Measurements from ENCODE around the gene MYL4. TPM values are rescaled to one million over a fixed set of nuclear protein-coding genes. Genes with fewer than 3 reads are reported as not detected.
A peak's percentile ranks its signal among the peaks of the same experiment; 100 is the strongest.

MYL4 gene
- total RNA-seq, 3 donors from 2014 or later (not counting 1 experiment from before 2014, with no cell fraction given) = 0.33 TPM; not detected in 2

DNA sequence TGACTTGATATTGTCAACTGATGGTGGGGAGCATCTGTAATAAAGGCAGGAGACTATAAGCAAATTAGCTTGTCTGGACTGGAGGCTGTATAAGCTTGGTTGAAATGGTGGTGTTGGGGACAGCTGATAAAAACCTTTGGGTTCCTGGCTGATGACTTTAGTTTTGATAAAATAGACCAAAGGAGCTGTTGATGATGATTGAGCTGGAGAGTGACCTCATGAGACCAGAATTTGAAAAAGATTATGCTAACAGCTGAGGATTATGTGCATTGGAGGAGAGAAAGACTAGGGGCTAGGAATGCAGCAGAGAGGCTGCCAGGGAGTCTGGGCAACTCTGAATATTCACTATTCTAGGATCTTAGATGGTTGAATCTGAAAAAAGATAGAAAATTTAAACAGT is 11.3 kb upstream of the MYL4 start:
- Mint-ChIP-seq H3K4me3 (no peak overlapping the region), H3K27me3 (ENCODE audit: low read depth in 2 of 2) (peaks cover 0 to 2% of the 10 kb centered on the region in 2 donors), H3K36me3 (no peaks in the 10 kb centered on the region), H3K9me3 (no peaks in the 10 kb centered on the region), H3K27ac (no peak overlapping the region), H3K4me1 (peaks cover 10 to 16% of the 10 kb centered on the region in 2 donors)
- DNase-seq (no peak), ATAC-seq (no peak)
- Histone ChIP-seq H3K36me3 (ENCODE audit: control insufficient read depth, insufficient read depth, low read length) (no peaks in the 10 kb centered on the region), H3K9me3 (ENCODE audit: control insufficient read depth, insufficient read depth, low read length) (no peaks in the 10 kb centered on the region), H3K27ac (ENCODE audit: low read length) (no peak overlapping the region), H3K27me3 (ENCODE audit: control insufficient read depth, insufficient read depth, low read length) (no peaks in the 10 kb centered on the region), H3K4me1 (ENCODE audit: control insufficient read depth, insufficient read depth, low read length) (peaks cover 18% of the 10 kb centered on the region), H3K4me3 (ENCODE audit: low read length) (no peak overlapping the region)
- intact Hi-C loops (cut with micrococcal nuclease) = no loop called here
- TF ChIP-seq, protein P1, sequence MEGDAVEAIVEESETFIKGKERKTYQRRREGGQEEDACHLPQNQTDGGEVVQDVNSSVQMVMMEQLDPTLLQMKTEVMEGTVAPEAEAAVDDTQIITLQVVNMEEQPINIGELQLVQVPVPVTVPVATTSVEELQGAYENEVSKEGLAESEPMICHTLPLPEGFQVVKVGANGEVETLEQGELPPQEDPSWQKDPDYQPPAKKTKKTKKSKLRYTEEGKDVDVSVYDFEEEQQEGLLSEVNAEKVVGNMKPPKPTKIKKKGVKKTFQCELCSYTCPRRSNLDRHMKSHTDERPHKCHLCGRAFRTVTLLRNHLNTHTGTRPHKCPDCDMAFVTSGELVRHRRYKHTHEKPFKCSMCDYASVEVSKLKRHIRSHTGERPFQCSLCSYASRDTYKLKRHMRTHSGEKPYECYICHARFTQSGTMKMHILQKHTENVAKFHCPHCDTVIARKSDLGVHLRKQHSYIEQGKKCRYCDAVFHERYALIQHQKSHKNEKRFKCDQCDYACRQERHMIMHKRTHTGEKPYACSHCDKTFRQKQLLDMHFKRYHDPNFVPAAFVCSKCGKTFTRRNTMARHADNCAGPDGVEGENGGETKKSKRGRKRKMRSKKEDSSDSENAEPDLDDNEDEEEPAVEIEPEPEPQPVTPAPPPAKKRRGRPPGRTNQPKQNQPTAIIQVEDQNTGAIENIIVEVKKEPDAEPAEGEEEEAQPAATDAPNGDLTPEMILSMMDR (IDR thresholded peaks at IDR 0.05) = no peak

DNA sequence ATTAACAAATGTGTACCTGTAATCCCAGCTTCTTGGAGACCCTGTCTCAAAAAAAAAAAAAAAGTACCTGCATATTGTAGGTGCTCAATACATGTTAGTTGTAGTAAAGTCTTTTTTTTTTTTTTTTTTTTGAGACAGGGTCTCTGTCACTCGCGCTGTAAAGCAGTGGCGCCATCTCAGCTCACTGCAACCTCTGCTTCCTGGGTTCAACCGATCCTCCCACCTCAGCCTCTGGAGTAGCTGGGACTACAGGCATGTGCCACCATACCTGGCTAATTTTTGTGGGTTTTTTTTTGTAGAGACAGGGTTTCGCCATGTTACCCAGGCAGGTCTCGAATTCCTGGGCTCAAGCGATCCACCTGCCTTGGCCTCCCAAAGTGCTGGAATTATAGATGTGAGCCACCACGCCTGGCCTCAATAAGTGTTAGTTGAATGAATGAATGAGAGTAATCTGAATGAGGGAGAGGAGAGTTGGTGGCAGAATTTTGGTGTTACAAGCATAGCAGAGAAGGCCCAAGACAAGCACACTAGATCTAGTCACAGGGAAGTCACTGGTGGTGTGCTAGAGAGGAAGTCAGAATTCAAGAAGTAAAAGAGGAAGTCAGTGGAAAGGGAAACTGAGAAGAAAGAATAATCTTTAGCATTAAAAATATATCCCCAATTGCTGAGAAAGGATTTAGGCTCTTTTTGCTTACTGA is 9.4 kb upstream of the MYL4 start:
- Histone ChIP-seq H3K4me3 (ENCODE audit: low read length) (no peak overlapping the region), H3K27ac (ENCODE audit: low read length) (peak overlapping the region; percentile 71), H3K36me3 (ENCODE audit: control insufficient read depth, insufficient read depth, low read length) (no peaks in the 10 kb centered on the region), H3K9me3 (ENCODE audit: control insufficient read depth, insufficient read depth, low read length) (no peaks in the 10 kb centered on the region), H3K4me1 (ENCODE audit: control insufficient read depth, insufficient read depth, low read length) (peaks cover 25% of the 10 kb centered on the region), H3K27me3 (ENCODE audit: control insufficient read depth, insufficient read depth, low read length) (no peaks in the 10 kb centered on the region)
- H3K27me3 Mint-ChIP-seq (ENCODE audit: low read depth in 2 of 2) = peaks cover 0 to 2% of the 10 kb centered on the region in 2 donors
- ATAC-seq (no peak), DNase-seq (peak in 1 of 2 donors; percentile 26)
- TF ChIP-seq, protein P1 (IDR thresholded peaks at IDR 0.05) = no peak
- H3K4me1 Mint-ChIP-seq = peaks cover 14 to 17% of the 10 kb centered on the region in 2 donors
- H3K4me3 Mint-ChIP-seq = no peak overlapping the region
- 93% methylated on average over 8 of the region's 8 CpGs for WGBS (ENCODE audit: insufficient coverage)
- intact Hi-C loops (cut with micrococcal nuclease) = no loop called here
- H3K36me3 Mint-ChIP-seq = no peaks in the 10 kb centered on the region
- no peak overlapping the region for H3K27ac Mint-ChIP-seq
- no peaks in the 10 kb centered on the region for H3K9me3 Mint-ChIP-seq

DNA sequence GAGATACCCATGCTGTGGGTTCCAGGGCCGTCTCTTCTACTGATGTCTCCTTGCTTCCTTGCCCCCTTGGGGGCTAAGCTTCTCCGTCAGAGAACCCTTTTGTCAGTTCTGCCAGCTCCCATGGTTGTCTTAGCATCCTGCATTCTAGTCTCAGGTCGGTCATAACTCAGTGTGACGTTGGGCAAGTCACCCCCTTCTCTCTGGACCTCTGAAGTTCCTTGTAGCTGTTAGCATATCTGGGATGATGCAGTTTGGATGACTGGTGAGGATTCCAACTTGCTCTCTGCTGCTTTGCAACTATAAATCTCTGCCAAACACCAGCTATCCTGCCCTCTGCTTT is 8.9 kb upstream of the MYL4 start:
- Histone ChIP-seq H3K4me3 (ENCODE audit: low read length) (no peak overlapping the region), H3K4me1 (ENCODE audit: control insufficient read depth, insufficient read depth, low read length) (peaks cover 30% of the 10 kb centered on the region), H3K27me3 (ENCODE audit: control insufficient read depth, insufficient read depth, low read length) (no peaks in the 10 kb centered on the region), H3K27ac (ENCODE audit: low read length) (peak overlapping the region; percentile 71), H3K36me3 (ENCODE audit: control insufficient read depth, insufficient read depth, low read length) (no peaks in the 10 kb centered on the region), H3K9me3 (ENCODE audit: control insufficient read depth, insufficient read depth, low read length) (no peaks in the 10 kb centered on the region)
- ATAC-seq (no peak), DNase-seq (no peak)
- TF ChIP-seq, protein P1 (IDR thresholded peaks at IDR 0.05) = no peak
- WGBS (ENCODE audit: insufficient coverage) = 31% methylated on average over 4 of the region's 4 CpGs
- Mint-ChIP-seq H3K27me3 (ENCODE audit: low read depth in 2 of 2) (peaks cover 0 to 2% of the 10 kb centered on the region in 2 donors), H3K9me3 (no peaks in the 10 kb centered on the region), H3K4me1 (peaks cover 20 to 22% of the 10 kb centered on the region in 2 donors), H3K27ac (no peak overlapping the region), H3K36me3 (no peaks in the 10 kb centered on the region), H3K4me3 (no peak overlapping the region)
- intact Hi-C loops (cut with micrococcal nuclease) = no loop called here

DNA sequence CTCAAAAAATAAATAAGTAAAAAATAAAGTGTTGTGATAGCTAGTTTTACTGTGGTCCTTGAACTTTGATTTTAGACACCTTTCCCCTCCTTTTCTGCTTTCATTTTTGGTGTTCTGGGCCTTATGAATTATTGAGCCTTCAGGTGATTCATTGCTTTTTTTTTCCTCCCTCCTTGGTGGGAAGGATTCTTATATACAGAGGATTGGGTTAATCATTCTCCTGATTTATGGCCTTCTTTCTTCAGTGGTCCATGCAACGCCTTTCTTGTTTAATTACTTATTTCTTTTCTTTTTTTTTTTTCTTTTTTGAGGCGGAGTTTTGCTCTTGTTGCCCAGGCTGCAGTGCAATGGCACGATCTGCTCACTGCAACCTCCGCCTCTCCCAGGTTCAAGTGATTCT is 8.0 kb upstream of the MYL4 start:
- WGBS (ENCODE audit: insufficient coverage) = 94% methylated on average over 4 of the region's 4 CpGs
- Mint-ChIP-seq H3K27ac (no peak overlapping the region), H3K36me3 (no peaks in the 10 kb centered on the region), H3K27me3 (ENCODE audit: low read depth in 2 of 2) (no peaks in the 10 kb centered on the region), H3K9me3 (no peaks in the 10 kb centered on the region), H3K4me3 (no peak overlapping the region), H3K4me1 (peaks cover 28 to 30% of the 10 kb centered on the region in 2 donors)
- Histone ChIP-seq H3K9me3 (ENCODE audit: control insufficient read depth, insufficient read depth, low read length) (no peaks in the 10 kb centered on the region), H3K4me1 (ENCODE audit: control insufficient read depth, insufficient read depth, low read length) (peaks cover 39% of the 10 kb centered on the region), H3K36me3 (ENCODE audit: control insufficient read depth, insufficient read depth, low read length) (no peaks in the 10 kb centered on the region), H3K27ac (ENCODE audit: low read length) (no peak overlapping the region), H3K27me3 (ENCODE audit: control insufficient read depth, insufficient read depth, low read length) (no peaks in the 10 kb centered on the region), H3K4me3 (ENCODE audit: low read length) (no peak overlapping the region)
- intact Hi-C loops (cut with micrococcal nuclease) = no loop called here
- ATAC-seq (no peak), DNase-seq (no peak)
- TF ChIP-seq, protein P1 (IDR thresholded peaks at IDR 0.05) = no peak

Measured in natural killer cell (primary cell).